Liver (tissue), 9 donors: Measurements from ENCODE around the gene SLC4A8. TPM values are rescaled to one million over a fixed set of nuclear protein-coding genes. Genes with fewer than 3 reads are reported as not detected.

Experiments used
- DNase-seq: peaks from one replicate; pipeline ENCODE4 v3.0.0-alpha.2; 2017; ENCODE audit warnings: low spot score
- H3K27ac ChIP-seq, 2 donors: one replicate each; pipeline ENCODE4 v1.7.0; 2013; ENCODE audit warnings: inconsistent platforms in 2 of 2, low read length in 2 of 2, control low read depth in 1 of 2, low read depth in 1 of 2, mild to moderate bottlenecking in 1 of 2
- H3K27me3 ChIP-seq, 4 donors: one replicate each; pipeline versions ENCODE4 v1.6.1 to v1.7.0; 2013; ENCODE audit warnings: low read length in 3 of 4, inconsistent platforms in 1 of 4, mild to moderate bottlenecking in 1 of 4, moderate library complexity in 1 of 4; ENCODE audit not compliant: control insufficient read depth in 4 of 4, insufficient read depth in 4 of 4
- H3K36me3 ChIP-seq, 4 donors: one replicate each; pipeline versions ENCODE4 v1.6.1 to v1.7.0; 2013; ENCODE audit warnings: low read length in 3 of 4, mild to moderate bottlenecking in 3 of 4, low read depth in 1 of 4, moderate library complexity in 1 of 4; ENCODE audit not compliant: control insufficient read depth in 4 of 4, insufficient read depth in 3 of 4
- H3K4me1 ChIP-seq, 4 donors: one replicate each; pipeline versions ENCODE4 v1.6.1 to v1.7.0; 2013; ENCODE audit warnings: low read length in 3 of 4, mild to moderate bottlenecking in 3 of 4, moderate library complexity in 1 of 4; ENCODE audit not compliant: control insufficient read depth in 4 of 4, insufficient read depth in 4 of 4
- H3K4me3 ChIP-seq, 3 donors: one replicate each; pipeline versions ENCODE4 v1.6.1 to v1.7.0; 2013; ENCODE audit warnings: low read length in 3 of 3, control low read depth in 1 of 3, low read depth in 1 of 3, mild to moderate bottlenecking in 1 of 3
- H3K9ac ChIP-seq, 2 donors: one replicate each; pipeline ENCODE4 v1.7.0; 2013; ENCODE audit warnings: low read length in 2 of 2, mild to moderate bottlenecking in 2 of 2, moderate library complexity in 2 of 2, control low read depth in 1 of 2, low read depth in 1 of 2
- H3K9me3 ChIP-seq, 4 donors: one replicate each; pipeline versions ENCODE4 v1.6.1 to v1.7.0; 2013; ENCODE audit warnings: low read length in 3 of 4; ENCODE audit not compliant: control insufficient read depth in 4 of 4
- CTCF ChIP-seq: fragments of 150-350 bp; IDR thresholded peaks from 2 replicates; pipeline ENCODE4 v1.5.1; 2017; ENCODE audit warnings: improper control_type of control experiment, low read depth, low read length; ENCODE audit not compliant: missing input control
- EGR1 ChIP-seq, 2 donors: IDR thresholded peaks; 2 replicates each; pipeline ENCODE4 v1.6.1; 2016 to 2018; ENCODE audit warnings: antibody characterized with exemption in 2 of 2, low read depth in 2 of 2
- FOXA2 ChIP-seq: IDR thresholded peaks from 2 replicates; pipeline ENCODE4 v1.6.1; 2016; ENCODE audit warnings: antibody characterized with exemption
- GABPA ChIP-seq, 2 donors: IDR thresholded peaks in 1 of 2; conservative IDR thresholded peaks in 1 of 2; 2 replicates each; pipeline ENCODE4 v1.6.1; 2016; ENCODE audit warnings: antibody characterized with exemption in 2 of 2, mild to moderate bottlenecking in 1 of 2, moderate library complexity in 1 of 2
- HNF4G ChIP-seq: IDR thresholded peaks from 2 replicates; pipeline ENCODE4 v1.6.1; 2016; ENCODE audit warnings: antibody characterized with exemption
- JUND ChIP-seq, 2 donors: IDR thresholded peaks; 2 replicates each; pipeline ENCODE4 v1.6.1; 2016; ENCODE audit warnings: antibody characterized with exemption in 2 of 2
- MAX ChIP-seq: IDR thresholded peaks from 2 replicates; pipeline ENCODE4 v1.6.1; 2016; ENCODE audit warnings: antibody characterized with exemption
- REST ChIP-seq: IDR thresholded peaks from 2 replicates; pipeline ENCODE4 v1.6.1; 2016; ENCODE audit warnings: antibody characterized with exemption, mild to moderate bottlenecking
- SP1 ChIP-seq: IDR thresholded peaks from 2 replicates; pipeline ENCODE4 v1.6.1; 2018; ENCODE audit warnings: antibody characterized with exemption, mild to moderate bottlenecking
- TAF1 ChIP-seq: conservative IDR thresholded peaks from 2 replicates; pipeline ENCODE4 v1.6.1; 2016; ENCODE audit warnings: antibody characterized with exemption, mild to moderate bottlenecking
- YY1 ChIP-seq: IDR thresholded peaks from 2 replicates; pipeline ENCODE4 v1.6.1; 2016; ENCODE audit warnings: antibody characterized with exemption, mild to moderate bottlenecking
- WGBS: extraction: QIAGEN DNeasy Blood & Tissue Kit; methylation state at CpG from one replicate; pipeline ENCODE4 v1.1.7; 2013; 5-methylcytosine and 5-hydroxymethylcytosine counted together
- polyA plus RNA-seq, 2 donors: library from polyadenylated mRNA; stranded (reverse) in 1 of 2; unstranded in 1 of 2; fragments of 200-250 nt in 1 of 2; fragments of >200 nt in 1 of 2; fragmentation: Nextera tagmentation in 1 of 2; extraction: Ambion mirVana in 1 of 2; gene quantifications; one replicate each; pipeline versions ENCODE4 v1.2.1 to v1.2.3, GENCODE V29; 2013 to 2015
- total RNA-seq, 2 donors: library from RNA; depleted of rRNA; stranded (reverse); fragments of >200 nt; gene quantifications; one replicate each; pipeline ENCODE4 v1.2.3, GENCODE V29; 2014
- donor health status: healthy.
- donor health status: healthy.
- donor health status: healthy.
- donor health status: healthy.
- donor health status: healthy.

The SLC4A8 gene
- total and polyA plus RNA-seq, 4 donors = 0.07 to 1.0 (median 0.75) TPM; not detected in 1

GRCh38 chr12:51441583-51441982, 17.0 kb downstream of the SLC4A8 start:
- no peak overlapping the region for H3K27ac ChIP-seq
- H3K9ac ChIP-seq = no peak overlapping the region
- no peak for DNase-seq
- H3K27me3 ChIP-seq = no peaks in the 10 kb centered on the region
- no peaks in the 10 kb centered on the region for H3K9me3 ChIP-seq
- 73% methylated on average over 3 of the region's 3 CpGs for WGBS
- H3K4me3 ChIP-seq = no peak overlapping the region
- TF ChIP-seq FOXA2 (no peak), SP1 (no peak), GABPA (IDR thresholded peaks at IDR 0.05 in 1 of 2, conservative IDR thresholded peaks at IDR 0.05 in 1 of 2) (no peak), REST (no peak), CTCF (no peak), JUND (IDR thresholded peaks at IDR 0.05) (no peak), EGR1 (IDR thresholded peaks at IDR 0.05; ENCODE audit: low read depth in 2 of 2) (no peak)
- no peaks in the 10 kb centered on the region for H3K36me3 ChIP-seq
- no peaks in the 10 kb centered on the region for H3K4me1 ChIP-seq

DNA sequence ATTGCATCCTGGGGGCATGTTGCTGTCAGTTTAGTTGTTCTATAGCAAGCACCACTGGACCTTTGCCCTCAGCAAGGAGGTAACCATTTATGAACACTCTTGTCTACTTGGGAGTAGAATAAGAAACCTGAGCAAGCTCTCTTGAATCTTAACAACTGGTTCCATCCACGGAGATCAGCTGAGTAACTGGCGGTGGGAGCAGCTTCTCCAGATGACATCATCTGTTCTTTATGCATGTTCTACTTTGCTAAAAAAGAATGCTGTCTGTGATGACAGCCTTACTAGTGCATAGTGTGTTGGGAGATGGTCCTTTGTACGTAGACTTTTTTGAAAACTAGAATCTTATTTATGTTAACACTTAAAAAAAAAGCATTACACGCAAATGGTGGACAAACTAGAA, 17.7 kb downstream of the SLC4A8 start:
- WGBS = 65% methylated on average over 4 of the region's 4 CpGs
- H3K4me1 ChIP-seq = no peaks in the 10 kb centered on the region
- TF ChIP-seq REST = no peak
- no peak for TF ChIP-seq CTCF
- TF ChIP-seq HNF4G = no peak
- TF ChIP-seq YY1 = no peak
- TF ChIP-seq JUND (IDR thresholded peaks at IDR 0.05) = no peak
- TF ChIP-seq SP1 = no peak
- TF ChIP-seq MAX = no peak
- TF ChIP-seq TAF1 = no peak
- TF ChIP-seq GABPA (IDR thresholded peaks at IDR 0.05 in 1 of 2, conservative IDR thresholded peaks at IDR 0.05 in 1 of 2) = no peak
- no peaks in the 10 kb centered on the region for H3K9me3 ChIP-seq
- H3K9ac ChIP-seq = no peak overlapping the region
- no peak overlapping the region for H3K4me3 ChIP-seq
- DNase-seq = no peak
- no peaks in the 10 kb centered on the region for H3K36me3 ChIP-seq
- no peak overlapping the region for H3K27ac ChIP-seq
- no peaks in the 10 kb centered on the region for H3K27me3 ChIP-seq
